Caco-2 (cell line): Measurements from ENCODE around the gene ARNT2. TPM values are rescaled to one million over a fixed set of nuclear protein-coding genes. Genes with fewer than 3 reads are reported as not detected.

ENCODE experiments used
- BruUV-seq: library from RNA; stranded (reverse); fragments of 400-500 nt; replicated peaks from 2 replicates; lab custom pipeline; 2021; lab: Mats Ljungman, UMichigan
- CTCF ChIA-PET: fragments of 300-600 bp; sonication (Branson Sonifier 250); formaldehyde crosslinking; loops from one replicate; lab custom pipeline; 2022; ENCODE audit warnings: antibody characterized with exemption; lab: Charles Lee
- POLR2A ChIA-PET: fragments of 300-600 bp; sonication (Branson Sonifier 250); formaldehyde crosslinking; loops from one replicate; lab custom pipeline; 2022; ENCODE audit warnings: antibody characterized with exemption; lab: Charles Lee
- DNase-seq, 2 experiments: peaks; one replicate each; pipeline versions ENCODE4 v3.0.0 to v3.0.0-alpha.2; 2020 to 2022
- H3K27me3 ChIP-seq: replicated peaks from 2 replicates; pipeline ENCODE4 v1.6.0; 2011; ENCODE audit warnings: low read length; ENCODE audit not compliant: control insufficient read depth, insufficient read depth
- H3K36me3 ChIP-seq: 2 replicates; pipeline ENCODE4 v1.5.1; 2011; ENCODE audit warnings: low read length; ENCODE audit not compliant: control insufficient read depth, insufficient read depth
- H3K4me1 ChIP-seq: fragments of 250-450 bp; sonication (Bioruptor Pico); 2 replicates; pipeline ENCODE4 v1.5.1; 2020; ENCODE audit warnings: mild to moderate bottlenecking
- H3K4me3 ChIP-seq: 2 replicates; pipeline ENCODE4 v1.5.1; 2011; ENCODE audit warnings: low read depth, mild to moderate bottlenecking, control low read depth, low read length
- H3K9me3 ChIP-seq: fragments of 250-450 bp; sonication (Bioruptor Pico); 2 replicates; pipeline ENCODE4 v1.5.1; 2020; ENCODE audit warnings: mild to moderate bottlenecking, moderate library complexity
- H3K27ac Mint-ChIP-seq: one replicate; pipeline ENCODE4 v1.8.0; 2022; ENCODE audit warnings: mixed read lengths; ENCODE audit not compliant: unreplicated experiment
- H3K27me3 Mint-ChIP-seq: one replicate; pipeline ENCODE4 v1.8.0; 2022; ENCODE audit warnings: mixed read lengths; ENCODE audit not compliant: insufficient read depth, unreplicated experiment
- H3K36me3 Mint-ChIP-seq: one replicate; pipeline ENCODE4 v1.8.0; 2022; ENCODE audit warnings: mild to moderate bottlenecking, mixed read lengths; ENCODE audit not compliant: insufficient read depth, unreplicated experiment
- H3K4me1 Mint-ChIP-seq: one replicate; pipeline ENCODE4 v1.8.0; 2022; ENCODE audit warnings: low read depth, mixed read lengths; ENCODE audit not compliant: unreplicated experiment
- H3K4me3 Mint-ChIP-seq: one replicate; pipeline ENCODE4 v1.8.0; 2022; ENCODE audit warnings: mild to moderate bottlenecking, moderate library complexity, mixed read lengths; ENCODE audit not compliant: unreplicated experiment
- H3K9me3 Mint-ChIP-seq: one replicate; pipeline ENCODE4 v1.8.0; 2022; ENCODE audit warnings: mixed read lengths; ENCODE audit not compliant: unreplicated experiment
- CTCF ChIP-seq, 2 experiments: fragments of 200-600 bp in 1 of 2; IDR thresholded peaks; 1 replicate in 1 of 2; 2 replicates in 1 of 2; pipeline versions ENCODE4 v1.5.1 to v1.8.0; 2011 to 2022; ENCODE audit warnings: antibody characterized with exemption in 1 of 2, control low read depth in 1 of 2, inconsistent platforms in 1 of 2, low read depth in 1 of 2, low read length in 1 of 2, mild to moderate bottlenecking in 1 of 2, moderate library complexity in 1 of 2; ENCODE audit not compliant: insufficient read depth in 1 of 2, severe bottlenecking in 1 of 2, unreplicated experiment in 1 of 2
- intact Hi-C: fragments of 100-400 bp; cut with micrococcal nuclease; formaldehyde crosslinking; loops from one replicate; pipeline ENCODE4 v1.10.0; 2022; ENCODE audit not compliant: unreplicated experiment
- total RNA-seq: library from RNA; stranded (reverse); gene quantifications from 2 replicates; pipeline ENCODE4 v1.2.3, GENCODE V29; 2022

Gene ARNT2
- total RNA-seq, 1 experiment from 2014 or later, result 0.23 TPM

- intact Hi-C loops, result no loop called here
- H3K27me3 Mint-ChIP-seq, result peaks cover 9% of the 10 kb centered on the region
- no peak for DNase-seq
- Histone ChIP-seq H3K9me3 (no peaks in the 10 kb centered on the region), H3K36me3 (no peaks in the 10 kb centered on the region), H3K4me1 (no peaks in the 10 kb centered on the region), H3K27me3 (no peaks in the 10 kb centered on the region), H3K4me3 (no peak overlapping the region)
- BruUV-seq, result no TSS peak
- H3K4me1 Mint-ChIP-seq, result no peaks in the 10 kb centered on the region
- H3K27ac Mint-ChIP-seq, result no peak overlapping the region
- no peak overlapping the region for H3K4me3 Mint-ChIP-seq
- no peak for TF ChIP-seq CTCF (IDR thresholded peaks at IDR 0.05; ENCODE audit: insufficient read depth in 1 of 2, low read depth in 1 of 2, low read length in 1 of 2, severe bottlenecking in 1 of 2, unreplicated experiment in 1 of 2)
- ChIA-PET POLR2A (no interaction called here), CTCF (no interaction called here)
- no peaks in the 10 kb centered on the region for H3K9me3 Mint-ChIP-seq
- no peaks in the 10 kb centered on the region for H3K36me3 Mint-ChIP-seq
Measured at GRCh38 chr15:80527406-80527805, 123.2 kb downstream of the ARNT2 start.

GRCh38 chr15:80527961-80528360, 123.8 kb downstream of the ARNT2 start:
- no peaks in the 10 kb centered on the region for H3K27me3 ChIP-seq
- no peaks in the 10 kb centered on the region for H3K4me1 ChIP-seq
- no peak for TF ChIP-seq CTCF (IDR thresholded peaks at IDR 0.05; ENCODE audit: insufficient read depth in 1 of 2, low read depth in 1 of 2, low read length in 1 of 2, severe bottlenecking in 1 of 2, unreplicated experiment in 1 of 2)
- intact Hi-C loops, result no loop called here
- CTCF ChIA-PET, result no interaction called here
- H3K4me3 ChIP-seq, result no peak overlapping the region
- no peaks in the 10 kb centered on the region for H3K4me1 Mint-ChIP-seq
- H3K27me3 Mint-ChIP-seq, result peaks cover 13% of the 10 kb centered on the region
- H3K27ac Mint-ChIP-seq, result no peak overlapping the region
- no peak overlapping the region for H3K4me3 Mint-ChIP-seq
- BruUV-seq, result no TSS peak
- H3K9me3 ChIP-seq, result no peaks in the 10 kb centered on the region
- H3K36me3 Mint-ChIP-seq, result no peaks in the 10 kb centered on the region
- H3K9me3 Mint-ChIP-seq, result no peaks in the 10 kb centered on the region
- no peaks in the 10 kb centered on the region for H3K36me3 ChIP-seq
- DNase-seq, result no peak
- POLR2A ChIA-PET, result no interaction called here

GRCh38 chr15:80530737-80531365, 126.7 kb downstream of the ARNT2 start:
- ChIA-PET POLR2A (no interaction called here), CTCF (no interaction called here)
- TF ChIP-seq CTCF (IDR thresholded peaks at IDR 0.05; ENCODE audit: insufficient read depth in 1 of 2, low read depth in 1 of 2, low read length in 1 of 2, severe bottlenecking in 1 of 2, unreplicated experiment in 1 of 2), result no peak
- Mint-ChIP-seq H3K27me3 (peaks cover 24% of the 10 kb centered on the region), H3K9me3 (peaks cover 11% of the 10 kb centered on the region), H3K4me3 (no peak overlapping the region), H3K36me3 (no peaks in the 10 kb centered on the region), H3K27ac (no peak overlapping the region), H3K4me1 (no peaks in the 10 kb centered on the region)
- H3K36me3 ChIP-seq, result no peaks in the 10 kb centered on the region
- DNase-seq, result no peak
- H3K27me3 ChIP-seq, result no peaks in the 10 kb centered on the region
- no peak overlapping the region for H3K4me3 ChIP-seq
- H3K9me3 ChIP-seq, result no peaks in the 10 kb centered on the region
- no TSS peak for BruUV-seq
- H3K4me1 ChIP-seq, result no peaks in the 10 kb centered on the region
- intact Hi-C loops, result no loop called here
